NCI-H82 treated with DMSO at 0.1 percent for 48 hours (cell line): ENCODE measurements around the gene FAM241A.
"Not testable (repeated sequence)": the region's sequence is repeated elsewhere in the genome, so short reads cannot be mapped to it uniquely, and the experiment has no call there.

Experiments
- DNase-seq: peaks from one replicate; lab custom pipeline; 2025; ENCODE audit not compliant: unreplicated experiment; lab: John Stamatoyannopoulos, UW

The FAM241A gene

GRCh38 chr4:112145326-112145789 lies at the start of gene FAM241A:
Gene FAM241A, plus strand, starts transcription at chr4:112145454. Its CDS starts 127 bp downstream, at chr4:112145581.
- peak; percentile 49 for DNase-seq

GRCh38 chr4:112098841-112099530 lies 46.3 kb upstream of the FAM241A start:
- DNase-seq, result no peak

- DNase-seq, result peak; percentile 55
These were observed 45.5 kb upstream of the FAM241A start for GRCh38 chr4:112099701-112100297.

GRCh38 chr4:112102875-112103370 lies 42.3 kb upstream of the FAM241A start:
- no peak for DNase-seq

GRCh38 chr4:112105201-112105969 lies 39.9 kb upstream of the FAM241A start:
- DNase-seq, result no peak

- no peak for DNase-seq
These were observed 35.7 kb upstream of the FAM241A start for GRCh38 chr4:112109360-112110058.

- no peak for DNase-seq
These were observed 35.2 kb upstream of the FAM241A start for GRCh38 chr4:112110059-112110425.

- no peak for DNase-seq
These were observed 33.9 kb upstream of the FAM241A start for GRCh38 chr4:112111306-112111705.

GRCh38 chr4:112112095-112112494 lies 33.2 kb upstream of the FAM241A start:
- DNase-seq, result not testable (repeated sequence)

- DNase-seq, result peak; percentile 68
These were observed 32.6 kb upstream of the FAM241A start for GRCh38 chr4:112112590-112113170.

GRCh38 chr4:112113864-112114263 lies 31.4 kb upstream of the FAM241A start:
- DNase-seq, result no peak

GRCh38 chr4:112114452-112114851 lies 30.8 kb upstream of the FAM241A start:
- no peak for DNase-seq

GRCh38 chr4:112118742-112119352 lies 26.4 kb upstream of the FAM241A start:
- DNase-seq, result no peak

- no peak for DNase-seq
These were observed 25.9 kb upstream of the FAM241A start for GRCh38 chr4:112119353-112119783.

GRCh38 chr4:112120021-112120420 lies 25.2 kb upstream of the FAM241A start:
- no peak for DNase-seq

GRCh38 chr4:112125416-112125815 lies 19.8 kb upstream of the FAM241A start:
- DNase-seq, result no peak

GRCh38 chr4:112127048-112127637 lies 18.1 kb upstream of the FAM241A start:
- DNase-seq, result no peak

GRCh38 chr4:112127803-112128202 lies 17.5 kb upstream of the FAM241A start:
- DNase-seq, result no peak

- no peak for DNase-seq
These were observed 16.8 kb upstream of the FAM241A start for GRCh38 chr4:112128452-112128851.

- DNase-seq, result no peak
These were observed 14.3 kb upstream of the FAM241A start for GRCh38 chr4:112130906-112131305.
